SK-N-SH treated with all-trans-retinoic acid at 6 μM for 48 hours (cell line): Measurements from ENCODE around the gene ZCCHC17.

Source experiments
- ARNTL ChIP-seq: fragments of 450-650 bp; formaldehyde crosslinking; IDR thresholded peaks from 2 replicates; pipeline ENCODE4 v1.5.0; 2020; ENCODE audit warnings: low read depth, mild to moderate bottlenecking, moderate library complexity, borderline replicate concordance
- ESRRG ChIP-seq: fragments of 250-450 bp; sonication (Bioruptor Pico); IDR thresholded peaks from 2 replicates; pipeline ENCODE4 v1.6.1; 2021; ENCODE audit warnings: mild to moderate bottlenecking
- GLIS3 ChIP-seq: fragments of 250-450 bp; sonication (Bioruptor Pico); IDR thresholded peaks from 2 replicates; pipeline ENCODE4 v1.5.0; 2020; ENCODE audit warnings: mild to moderate bottlenecking, moderate library complexity
- ISL1 ChIP-seq: fragments of 250-450 bp; sonication (Bioruptor Pico); IDR thresholded peaks from 2 replicates; pipeline ENCODE4 v2.1.2; 2022; ENCODE audit warnings: mild to moderate bottlenecking, moderate library complexity
- PPARA ChIP-seq: fragments of 250-450 bp; sonication (Bioruptor Pico); IDR thresholded peaks from 2 replicates; pipeline ENCODE4 v1.5.0; 2020; ENCODE audit warnings: mild to moderate bottlenecking, borderline replicate concordance
- RARB ChIP-seq: fragments of 250-450 bp; sonication (Bioruptor Pico); IDR thresholded peaks from 2 replicates; pipeline ENCODE4 v1.8.0; 2021; ENCODE audit warnings: mild to moderate bottlenecking, moderate library complexity
- SNAI2 ChIP-seq: fragments of 250-450 bp; sonication (Bioruptor Pico); IDR thresholded peaks from 2 replicates; pipeline ENCODE4 v1.5.0; 2020; ENCODE audit warnings: mild to moderate bottlenecking, moderate library complexity
- ZC3H10 ChIP-seq: fragments of 250-450 bp; sonication (Bioruptor Pico); IDR thresholded peaks from 2 replicates; pipeline ENCODE4 v1.5.1; 2021; ENCODE audit warnings: mild to moderate bottlenecking, moderate library complexity
- ZFP3 ChIP-seq: fragments of 250-450 bp; sonication (Bioruptor Pico); IDR thresholded peaks from 2 replicates; pipeline ENCODE4 v1.5.0; 2020; ENCODE audit warnings: mild to moderate bottlenecking, moderate library complexity
- ZNF565 ChIP-seq: fragments of 450-650 bp; formaldehyde crosslinking; conservative IDR thresholded peaks from 2 replicates; pipeline ENCODE4 v1.5.0; 2020; ENCODE audit warnings: low read depth, mild to moderate bottlenecking, moderate library complexity
- ZNF70 ChIP-seq: fragments of 450-650 bp; formaldehyde crosslinking; IDR thresholded peaks from 2 replicates; pipeline ENCODE4 v1.5.0; 2020; ENCODE audit warnings: mild to moderate bottlenecking, moderate library complexity
- ZNF8 ChIP-seq: fragments of 450-650 bp; formaldehyde crosslinking; IDR thresholded peaks from 2 replicates; pipeline ENCODE4 v1.5.0; 2020; ENCODE audit warnings: mild to moderate bottlenecking, moderate library complexity
- TF ChIP-seq, protein P1 (sequence below): fragments of 250-450 bp; sonication (Bioruptor Pico); IDR thresholded peaks from 2 replicates; pipeline ENCODE4 v1.8.0; 2020; ENCODE audit warnings: mild to moderate bottlenecking, moderate library complexity, borderline replicate concordance
- TF ChIP-seq, protein P2 (sequence below): fragments of 250-450 bp; sonication (Bioruptor Pico); IDR thresholded peaks from 2 replicates; pipeline ENCODE4 v1.5.1; 2021; ENCODE audit warnings: mild to moderate bottlenecking, moderate library complexity

DNA sequence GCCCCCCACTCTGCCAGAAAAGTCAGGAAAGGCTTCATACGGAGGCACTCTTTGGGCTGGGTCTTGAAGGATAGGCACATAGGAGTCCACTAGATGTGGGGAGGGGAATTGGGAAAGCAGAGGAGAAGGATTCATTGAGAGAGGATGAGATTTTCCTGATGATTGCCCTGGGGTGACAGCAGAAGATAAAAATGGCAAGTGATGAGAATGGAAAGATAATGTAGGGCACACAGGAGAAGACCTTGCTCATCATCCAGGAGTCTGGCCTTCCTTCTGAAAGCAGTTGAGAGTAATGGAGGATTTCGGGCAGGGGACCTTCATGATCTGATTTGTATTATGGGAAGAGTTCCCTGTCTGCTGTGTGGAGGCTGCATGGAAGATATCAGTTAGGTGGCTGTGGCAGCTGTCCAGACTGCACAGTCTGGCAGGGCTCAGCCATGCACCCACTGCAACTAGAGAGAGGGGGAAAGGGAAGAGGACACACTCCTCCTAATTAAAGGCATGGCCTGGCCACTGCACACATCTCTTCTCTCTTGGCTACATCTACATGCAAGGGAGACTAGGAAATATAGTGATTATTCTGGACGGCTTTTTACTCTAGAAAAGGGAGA is 85.7 kb downstream of the ZCCHC17 start:
- 0 out of 2 replicates have a peak, but pooled peaks have one; percentile 27 for TF ChIP-seq ZNF70 (CRISPR knock-in tag)
- TF ChIP-seq, protein P1, sequence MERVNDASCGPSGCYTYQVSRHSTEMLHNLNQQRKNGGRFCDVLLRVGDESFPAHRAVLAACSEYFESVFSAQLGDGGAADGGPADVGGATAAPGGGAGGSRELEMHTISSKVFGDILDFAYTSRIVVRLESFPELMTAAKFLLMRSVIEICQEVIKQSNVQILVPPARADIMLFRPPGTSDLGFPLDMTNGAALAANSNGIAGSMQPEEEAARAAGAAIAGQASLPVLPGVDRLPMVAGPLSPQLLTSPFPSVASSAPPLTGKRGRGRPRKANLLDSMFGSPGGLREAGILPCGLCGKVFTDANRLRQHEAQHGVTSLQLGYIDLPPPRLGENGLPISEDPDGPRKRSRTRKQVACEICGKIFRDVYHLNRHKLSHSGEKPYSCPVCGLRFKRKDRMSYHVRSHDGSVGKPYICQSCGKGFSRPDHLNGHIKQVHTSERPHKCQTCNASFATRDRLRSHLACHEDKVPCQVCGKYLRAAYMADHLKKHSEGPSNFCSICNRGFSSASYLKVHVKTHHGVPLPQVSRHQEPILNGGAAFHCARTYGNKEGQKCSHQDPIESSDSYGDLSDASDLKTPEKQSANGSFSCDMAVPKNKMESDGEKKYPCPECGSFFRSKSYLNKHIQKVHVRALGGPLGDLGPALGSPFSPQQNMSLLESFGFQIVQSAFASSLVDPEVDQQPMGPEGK (CRISPR knock-in tag) = no peak
- TF ChIP-seq RARB (CRISPR knock-in tag) = no peak
- TF ChIP-seq GLIS3 (CRISPR knock-in tag) = no peak
- no peak for TF ChIP-seq PPARA (CRISPR knock-in tag)
- TF ChIP-seq, protein P2, sequence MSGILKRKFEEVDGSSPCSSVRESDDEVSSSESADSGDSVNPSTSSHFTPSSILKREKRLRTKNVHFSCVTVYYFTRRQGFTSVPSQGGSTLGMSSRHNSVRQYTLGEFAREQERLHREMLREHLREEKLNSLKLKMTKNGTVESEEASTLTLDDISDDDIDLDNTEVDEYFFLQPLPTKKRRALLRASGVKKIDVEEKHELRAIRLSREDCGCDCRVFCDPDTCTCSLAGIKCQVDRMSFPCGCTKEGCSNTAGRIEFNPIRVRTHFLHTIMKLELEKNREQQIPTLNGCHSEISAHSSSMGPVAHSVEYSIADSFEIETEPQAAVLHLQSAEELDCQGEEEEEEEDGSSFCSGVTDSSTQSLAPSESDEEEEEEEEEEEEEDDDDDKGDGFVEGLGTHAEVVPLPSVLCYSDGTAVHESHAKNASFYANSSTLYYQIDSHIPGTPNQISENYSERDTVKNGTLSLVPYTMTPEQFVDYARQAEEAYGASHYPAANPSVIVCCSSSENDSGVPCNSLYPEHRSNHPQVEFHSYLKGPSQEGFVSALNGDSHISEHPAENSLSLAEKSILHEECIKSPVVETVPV (CRISPR knock-in tag) = no peak
- TF ChIP-seq ISL1 = no peak
- TF ChIP-seq ZNF565 = no peak
- TF ChIP-seq SNAI2 (CRISPR knock-in tag) = no peak
- no peak for TF ChIP-seq ZC3H10 (CRISPR knock-in tag)
- no peak for TF ChIP-seq ARNTL (CRISPR knock-in tag)
- TF ChIP-seq ZFP3 = no peak
- TF ChIP-seq ZNF8 (CRISPR knock-in tag) = no peak
- TF ChIP-seq ESRRG (CRISPR knock-in tag) = no peak
